Choroid plexus epithelial cell (primary cell): ENCODE measurements around the gene FAM81B.

Source experiments
- DNase-seq: peaks from one replicate; pipeline ENCODE4 v3.0.0-alpha.2; 2010; ENCODE audit warnings: low read depth
- H3K4me3 ChIP-seq: 2 replicates; pipeline ENCODE4 v1.5.1; 2011; ENCODE audit warnings: low read depth, mild to moderate bottlenecking, control low read depth, low read length, moderate library complexity
- CTCF ChIP-seq: conservative IDR thresholded peaks from 2 replicates; pipeline ENCODE4 v1.5.1; 2011; ENCODE audit warnings: low read depth, mild to moderate bottlenecking, control low read depth, inconsistent platforms, low read length, moderate library complexity

The FAM81B gene

GRCh38 chr5:95365302-95366095 is 25.7 kb upstream of the FAM81B start:
- no peak for TF ChIP-seq CTCF
- H3K4me3 ChIP-seq = no peak overlapping the region

GRCh38 chr5:95369782-95370181 is 21.4 kb upstream of the FAM81B start:
- DNase-seq = no peak
- no peak overlapping the region for H3K4me3 ChIP-seq
- TF ChIP-seq CTCF = no peak

More at GRCh38 chr5:95365302-95366095, 25.7 kb upstream of the FAM81B start:
- DNase-seq = no peak

- no peak for TF ChIP-seq CTCF
- no peak for DNase-seq
- no peak overlapping the region for H3K4me3 ChIP-seq
Observed at GRCh38 chr5:95374061-95374460, 17.1 kb upstream of the FAM81B start.

GRCh38 chr5:95375591-95375990 is 15.6 kb upstream of the FAM81B start:
- no peak for TF ChIP-seq CTCF
- no peak overlapping the region for H3K4me3 ChIP-seq
- no peak for DNase-seq

GRCh38 chr5:95379133-95379532 is 12.0 kb upstream of the FAM81B start:
- no peak for TF ChIP-seq CTCF
- no peak for DNase-seq
- no peak overlapping the region for H3K4me3 ChIP-seq

GRCh38 chr5:95380103-95380628 is 11.0 kb upstream of the FAM81B start:
- TF ChIP-seq CTCF = no peak
- H3K4me3 ChIP-seq = no peak overlapping the region
- no peak for DNase-seq

GRCh38 chr5:95382801-95383200 is 8.4 kb upstream of the FAM81B start:
- TF ChIP-seq CTCF = no peak
- no peak overlapping the region for H3K4me3 ChIP-seq
- DNase-seq = no peak
